ENCODE measurements around the gene SERINC1.
A peak's percentile ranks its signal among the peaks of the same experiment; 100 is the strongest.
"Not testable (repeated sequence)": the region's sequence is repeated elsewhere in the genome, so short reads cannot be mapped to it uniquely, and the experiment has no call there.

SERINC1 gene

DNA sequence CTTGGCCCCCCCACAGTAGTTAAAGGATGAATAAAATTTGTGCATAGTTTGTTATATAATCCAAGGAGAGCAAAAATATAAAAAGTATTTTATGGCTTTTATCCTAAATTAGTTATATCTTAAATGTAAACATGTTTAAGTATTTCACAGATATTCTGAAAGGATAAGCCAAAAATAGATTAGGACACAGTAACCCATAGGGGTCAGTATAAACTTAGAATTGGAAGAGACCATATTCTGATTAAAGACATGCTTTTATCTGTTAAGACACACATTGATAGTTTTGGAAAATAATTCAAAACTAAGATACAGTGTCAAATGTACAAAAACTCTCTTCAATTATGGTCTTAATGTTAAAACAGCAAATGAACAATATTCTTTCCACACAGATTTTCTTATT, 4.5 kb upstream of the SERINC1 start:
- no peak for TF ChIP-seq POLR2A (IDR thresholded peaks at IDR 0.05; ENCODE audit: extremely low read depth, insufficient read length)
- TF ChIP-seq, protein P1, sequence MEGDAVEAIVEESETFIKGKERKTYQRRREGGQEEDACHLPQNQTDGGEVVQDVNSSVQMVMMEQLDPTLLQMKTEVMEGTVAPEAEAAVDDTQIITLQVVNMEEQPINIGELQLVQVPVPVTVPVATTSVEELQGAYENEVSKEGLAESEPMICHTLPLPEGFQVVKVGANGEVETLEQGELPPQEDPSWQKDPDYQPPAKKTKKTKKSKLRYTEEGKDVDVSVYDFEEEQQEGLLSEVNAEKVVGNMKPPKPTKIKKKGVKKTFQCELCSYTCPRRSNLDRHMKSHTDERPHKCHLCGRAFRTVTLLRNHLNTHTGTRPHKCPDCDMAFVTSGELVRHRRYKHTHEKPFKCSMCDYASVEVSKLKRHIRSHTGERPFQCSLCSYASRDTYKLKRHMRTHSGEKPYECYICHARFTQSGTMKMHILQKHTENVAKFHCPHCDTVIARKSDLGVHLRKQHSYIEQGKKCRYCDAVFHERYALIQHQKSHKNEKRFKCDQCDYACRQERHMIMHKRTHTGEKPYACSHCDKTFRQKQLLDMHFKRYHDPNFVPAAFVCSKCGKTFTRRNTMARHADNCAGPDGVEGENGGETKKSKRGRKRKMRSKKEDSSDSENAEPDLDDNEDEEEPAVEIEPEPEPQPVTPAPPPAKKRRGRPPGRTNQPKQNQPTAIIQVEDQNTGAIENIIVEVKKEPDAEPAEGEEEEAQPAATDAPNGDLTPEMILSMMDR (IDR thresholded peaks at IDR 0.05; ENCODE audit: low read depth, low read length) = peak; percentile 14
- DNase-seq (ENCODE audit: low read depth) = peak; percentile 42
- H3K4me3 ChIP-seq (ENCODE audit: low read depth, low read length) = no peak overlapping the region

DNA sequence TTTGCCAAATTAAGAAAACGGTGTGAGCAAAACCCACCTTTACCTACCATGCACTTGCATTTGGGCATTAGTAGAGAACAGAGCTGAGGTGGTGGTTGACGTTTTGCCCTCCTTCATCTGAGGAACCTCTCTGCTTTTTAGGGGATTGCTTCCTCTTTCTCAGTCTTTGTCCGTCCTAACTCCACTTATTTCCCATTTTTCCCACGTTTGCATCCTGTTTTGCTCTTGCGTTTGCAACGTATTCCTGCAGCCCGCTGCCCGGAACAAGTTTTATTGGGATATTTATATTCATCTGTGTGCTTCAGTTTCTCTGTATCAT, 374 bp upstream of the SERINC1 start:
- peak overlapping the region; percentile 90 for H3K4me3 ChIP-seq (ENCODE audit: low read depth, low read length)
- DNase-seq (ENCODE audit: low read depth) = no peak
- TF ChIP-seq MYC (IDR thresholded peaks at IDR 0.05; ENCODE audit: low read depth, low read length) (no peak), POLR2A (IDR thresholded peaks at IDR 0.05; ENCODE audit: extremely low read depth, insufficient read length) (no peak)
- TF ChIP-seq, protein P1 (IDR thresholded peaks at IDR 0.05; ENCODE audit: low read depth, low read length) = no peak
- TF ChIP-seq, protein P2, sequence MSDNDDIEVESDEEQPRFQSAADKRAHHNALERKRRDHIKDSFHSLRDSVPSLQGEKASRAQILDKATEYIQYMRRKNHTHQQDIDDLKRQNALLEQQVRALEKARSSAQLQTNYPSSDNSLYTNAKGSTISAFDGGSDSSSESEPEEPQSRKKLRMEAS (IDR thresholded peaks at IDR 0.05; ENCODE audit: low read depth, low read length) = no peak

DNA sequence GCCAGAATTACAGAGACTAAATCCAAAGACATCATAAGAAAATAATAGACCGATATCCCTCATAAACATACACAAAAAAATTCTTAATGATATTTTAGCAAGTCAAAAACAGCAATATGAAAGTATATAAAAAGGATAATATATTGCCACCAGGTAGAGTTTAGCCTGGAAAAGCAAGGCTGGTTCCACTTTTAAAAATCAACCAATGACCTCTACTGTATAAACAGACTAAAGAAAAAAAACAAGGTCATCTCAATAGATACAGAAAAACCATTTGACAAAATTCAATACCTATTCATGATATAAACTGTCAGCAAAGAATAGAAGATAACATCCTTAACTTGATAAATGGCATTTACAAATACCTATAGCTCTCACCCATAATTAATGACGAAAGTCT, 9.7 kb downstream of the SERINC1 start:
- no peak for DNase-seq (ENCODE audit: low read depth)
- TF ChIP-seq POLR2A (IDR thresholded peaks at IDR 0.05; ENCODE audit: extremely low read depth, insufficient read length) (no peak), MYC (IDR thresholded peaks at IDR 0.05; ENCODE audit: low read depth, low read length) (no peak)
- TF ChIP-seq, protein P2 (IDR thresholded peaks at IDR 0.05; ENCODE audit: low read depth, low read length) = no peak
- TF ChIP-seq, protein P1 (IDR thresholded peaks at IDR 0.05; ENCODE audit: low read depth, low read length) = no peak
- no peak overlapping the region for H3K4me3 ChIP-seq (ENCODE audit: low read depth, low read length)

DNA sequence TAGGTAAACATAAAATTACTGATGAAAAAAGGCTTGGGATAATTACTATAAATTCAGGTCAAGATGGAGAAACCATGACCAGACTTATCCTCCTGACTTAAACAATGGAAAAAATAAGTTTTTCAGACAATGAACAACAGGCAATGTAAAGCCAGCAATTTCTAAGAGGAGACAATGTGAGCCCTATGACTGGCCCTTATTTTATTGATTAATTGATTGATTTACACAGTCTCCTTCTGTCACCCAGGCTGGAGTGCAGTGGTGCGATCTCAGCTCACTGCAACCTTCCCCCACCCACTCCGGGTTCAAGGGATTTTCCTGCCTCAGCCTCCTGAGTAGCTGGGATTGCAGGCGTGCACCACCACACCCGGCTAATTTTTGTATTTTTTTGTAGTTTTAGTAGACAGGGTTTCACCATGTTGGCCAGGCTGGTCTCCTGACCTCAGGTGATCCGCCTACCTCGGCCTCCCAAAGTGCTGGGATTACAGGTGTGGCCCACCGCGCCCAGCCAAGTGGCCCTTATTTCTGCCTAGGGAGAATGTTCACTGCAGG, 11.7 kb downstream of the SERINC1 start:
- H3K4me3 ChIP-seq (ENCODE audit: low read depth, low read length); DNase-seq (ENCODE audit: low read depth): not testable (repeated sequence)

DNA sequence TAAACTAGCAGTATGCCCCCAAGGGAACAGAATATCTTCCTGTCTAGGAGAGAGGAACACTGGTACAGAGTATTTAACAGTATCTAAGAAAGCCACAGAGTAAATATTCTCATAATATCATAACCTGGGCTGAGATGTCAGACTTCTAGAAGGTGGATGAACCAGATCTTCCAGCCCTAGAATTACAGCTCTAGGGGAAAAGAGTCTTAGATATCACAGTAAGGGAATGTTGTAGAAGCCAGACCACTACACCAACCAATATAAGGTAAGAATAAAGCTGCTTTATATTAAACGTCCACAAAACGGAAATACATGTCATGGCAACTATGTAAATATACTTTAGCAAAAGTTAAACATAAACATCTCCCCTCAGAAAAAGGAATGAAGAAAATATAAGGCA, 12.4 kb downstream of the SERINC1 start:
- DNase-seq (ENCODE audit: low read depth) = peak; percentile 10
- no peak for TF ChIP-seq MYC (IDR thresholded peaks at IDR 0.05; ENCODE audit: low read depth, low read length)
- no peak overlapping the region for H3K4me3 ChIP-seq (ENCODE audit: low read depth, low read length)

DNA sequence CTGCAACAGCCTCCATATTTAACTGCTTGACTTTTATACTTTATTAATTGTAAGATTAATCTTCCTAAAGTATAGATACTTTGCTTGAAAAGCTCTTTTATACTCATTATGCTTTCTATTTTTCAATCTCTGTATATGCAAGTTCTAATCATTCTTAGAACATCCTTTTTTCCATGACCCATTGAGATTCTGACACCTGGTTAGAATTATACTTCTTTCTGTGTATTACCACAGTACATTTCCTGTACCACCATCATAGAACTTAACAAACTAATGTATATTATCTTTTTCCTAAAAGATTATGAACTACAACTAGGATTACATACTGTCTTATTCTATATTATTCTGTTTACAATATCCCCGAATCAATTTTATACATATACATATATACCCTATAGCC, 13.5 kb downstream of the SERINC1 start:
- H3K4me3 ChIP-seq (ENCODE audit: low read depth, low read length) = no peak overlapping the region
- no peak for DNase-seq (ENCODE audit: low read depth)
- TF ChIP-seq, protein P1 (IDR thresholded peaks at IDR 0.05; ENCODE audit: low read depth, low read length) = no peak
- no peak for TF ChIP-seq MYC (IDR thresholded peaks at IDR 0.05; ENCODE audit: low read depth, low read length)
- TF ChIP-seq, protein P2 (IDR thresholded peaks at IDR 0.05; ENCODE audit: low read depth, low read length) = no peak
- TF ChIP-seq POLR2A (IDR thresholded peaks at IDR 0.05; ENCODE audit: extremely low read depth, insufficient read length) = no peak

DNA sequence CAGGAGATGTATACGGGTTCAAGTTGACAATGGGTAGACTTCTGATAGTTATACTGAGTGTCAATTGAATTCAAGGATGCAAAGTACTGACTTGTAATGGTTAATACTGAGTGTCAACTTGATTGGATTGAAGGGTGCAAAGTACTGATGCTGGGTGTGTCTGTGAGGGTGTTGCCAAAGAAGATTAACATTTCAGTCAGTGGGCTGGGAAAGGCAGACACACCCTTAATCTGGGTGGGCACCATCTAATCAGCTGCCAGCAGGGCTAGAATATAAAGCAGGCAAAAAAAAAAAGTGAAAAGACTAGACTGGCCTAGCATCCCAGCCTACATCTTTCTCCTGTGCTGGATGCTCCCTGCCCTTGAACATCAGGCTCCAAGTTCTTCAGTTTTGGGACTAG, 16.5 kb downstream of the SERINC1 start:
- not testable (repeated sequence) for H3K4me3 ChIP-seq (ENCODE audit: low read depth, low read length); DNase-seq (ENCODE audit: low read depth)

DNA sequence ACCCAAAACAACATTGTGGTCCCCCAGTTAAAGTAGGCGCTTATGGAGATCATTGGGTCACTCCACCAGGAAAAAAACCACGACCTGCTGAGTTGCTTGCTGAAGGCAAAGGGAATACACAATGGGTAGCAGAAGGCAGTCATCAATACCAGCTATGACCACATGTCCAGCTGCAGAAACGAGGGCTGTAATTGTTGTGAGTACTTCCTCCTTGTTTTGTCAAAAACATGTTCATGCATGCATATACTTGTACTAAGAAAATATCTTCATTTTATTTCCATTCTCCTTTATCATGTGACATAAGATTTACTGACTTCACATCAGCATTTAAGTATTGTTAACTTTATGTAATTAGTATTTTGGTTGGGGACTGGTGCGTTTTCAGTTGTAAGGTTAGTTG, 16.9 kb downstream of the SERINC1 start:
- H3K4me3 ChIP-seq (ENCODE audit: low read depth, low read length) = no peak overlapping the region
- TF ChIP-seq POLR2A (IDR thresholded peaks at IDR 0.05; ENCODE audit: extremely low read depth, insufficient read length) = no peak
- DNase-seq (ENCODE audit: low read depth) = no peak

All from NB4 (cell line).